ENCODE measurements around the gene CTDP1.
"Not testable (repeated sequence)": the region's sequence is repeated elsewhere in the genome, so short reads cannot be mapped to it uniquely, and the experiment has no call there.

DNA sequence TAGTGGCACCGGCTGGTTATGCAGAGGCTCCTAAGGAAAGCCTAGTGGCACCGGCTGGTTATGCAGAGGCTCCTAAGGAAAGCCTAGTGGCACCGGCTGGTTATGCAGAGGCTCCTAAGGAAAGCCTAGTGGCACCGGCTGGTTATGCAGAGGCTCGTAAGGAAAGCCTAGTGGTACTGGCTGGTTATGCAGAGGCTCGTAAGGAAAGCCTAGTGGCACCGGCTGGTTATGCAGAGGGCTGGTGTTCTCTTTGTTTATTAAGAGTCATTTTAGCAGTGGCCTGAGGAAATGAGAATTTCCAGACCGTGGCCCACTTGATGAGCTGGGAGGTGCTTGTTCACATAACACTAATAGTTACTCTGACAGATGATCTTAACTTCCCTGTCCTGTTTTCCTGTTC lies 73.3 kb downstream of the CTDP1 start:
- TF ChIP-seq, protein P1, sequence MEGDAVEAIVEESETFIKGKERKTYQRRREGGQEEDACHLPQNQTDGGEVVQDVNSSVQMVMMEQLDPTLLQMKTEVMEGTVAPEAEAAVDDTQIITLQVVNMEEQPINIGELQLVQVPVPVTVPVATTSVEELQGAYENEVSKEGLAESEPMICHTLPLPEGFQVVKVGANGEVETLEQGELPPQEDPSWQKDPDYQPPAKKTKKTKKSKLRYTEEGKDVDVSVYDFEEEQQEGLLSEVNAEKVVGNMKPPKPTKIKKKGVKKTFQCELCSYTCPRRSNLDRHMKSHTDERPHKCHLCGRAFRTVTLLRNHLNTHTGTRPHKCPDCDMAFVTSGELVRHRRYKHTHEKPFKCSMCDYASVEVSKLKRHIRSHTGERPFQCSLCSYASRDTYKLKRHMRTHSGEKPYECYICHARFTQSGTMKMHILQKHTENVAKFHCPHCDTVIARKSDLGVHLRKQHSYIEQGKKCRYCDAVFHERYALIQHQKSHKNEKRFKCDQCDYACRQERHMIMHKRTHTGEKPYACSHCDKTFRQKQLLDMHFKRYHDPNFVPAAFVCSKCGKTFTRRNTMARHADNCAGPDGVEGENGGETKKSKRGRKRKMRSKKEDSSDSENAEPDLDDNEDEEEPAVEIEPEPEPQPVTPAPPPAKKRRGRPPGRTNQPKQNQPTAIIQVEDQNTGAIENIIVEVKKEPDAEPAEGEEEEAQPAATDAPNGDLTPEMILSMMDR (IDR thresholded peaks at IDR 0.05; ENCODE audit: low read length), result not testable (repeated sequence)
- not testable (repeated sequence) for TF ChIP-seq EZH2 (optimal IDR thresholded peaks at IDR 0.05; ENCODE audit: low read depth, low read length); EZH2phosphoT487 (IDR thresholded peaks at IDR 0.05; ENCODE audit: low read length)

Measured in MM.1S (cell line).